Liver (tissue), 3 donors: ENCODE data around the gene C16orf89.

Experiments
- ATF3 ChIP-seq: IDR thresholded peaks from 2 replicates; pipeline ENCODE4 v1.6.1; 2016; ENCODE audit warnings: antibody characterized with exemption
- CTCF ChIP-seq: fragments of 150-350 bp; IDR thresholded peaks from 2 replicates; pipeline ENCODE4 v1.5.1; 2017; ENCODE audit warnings: improper control_type of control experiment, low read depth, low read length; ENCODE audit not compliant: missing input control
- HNF4A ChIP-seq, 2 donors: conservative IDR thresholded peaks; 2 replicates each; pipeline ENCODE4 v1.6.1; 2016; ENCODE audit warnings: antibody characterized with exemption in 2 of 2, mild to moderate bottlenecking in 2 of 2
- JUND ChIP-seq, 2 donors: IDR thresholded peaks; 2 replicates each; pipeline ENCODE4 v1.6.1; 2016; ENCODE audit warnings: antibody characterized with exemption in 2 of 2
- RAD21 ChIP-seq, 2 donors: IDR thresholded peaks; 2 replicates each; pipeline ENCODE4 v1.6.1; 2016; ENCODE audit warnings: antibody characterized with exemption in 2 of 2, mild to moderate bottlenecking in 2 of 2
- REST ChIP-seq: IDR thresholded peaks from 2 replicates; pipeline ENCODE4 v1.6.1; 2016; ENCODE audit warnings: antibody characterized with exemption, mild to moderate bottlenecking
- SP1 ChIP-seq: IDR thresholded peaks from 2 replicates; pipeline ENCODE4 v1.6.1; 2018; ENCODE audit warnings: antibody characterized with exemption, mild to moderate bottlenecking
- TAF1 ChIP-seq: conservative IDR thresholded peaks from 2 replicates; pipeline ENCODE4 v1.6.1; 2016; ENCODE audit warnings: antibody characterized with exemption, mild to moderate bottlenecking
- YY1 ChIP-seq: IDR thresholded peaks from 2 replicates; pipeline ENCODE4 v1.6.1; 2016; ENCODE audit warnings: antibody characterized with exemption, mild to moderate bottlenecking
- ZBTB33 ChIP-seq: IDR thresholded peaks from 2 replicates; pipeline ENCODE4 v1.6.1; 2016; ENCODE audit warnings: antibody characterized with exemption
- donor health status: healthy.
- donor health status: healthy.

DNA sequence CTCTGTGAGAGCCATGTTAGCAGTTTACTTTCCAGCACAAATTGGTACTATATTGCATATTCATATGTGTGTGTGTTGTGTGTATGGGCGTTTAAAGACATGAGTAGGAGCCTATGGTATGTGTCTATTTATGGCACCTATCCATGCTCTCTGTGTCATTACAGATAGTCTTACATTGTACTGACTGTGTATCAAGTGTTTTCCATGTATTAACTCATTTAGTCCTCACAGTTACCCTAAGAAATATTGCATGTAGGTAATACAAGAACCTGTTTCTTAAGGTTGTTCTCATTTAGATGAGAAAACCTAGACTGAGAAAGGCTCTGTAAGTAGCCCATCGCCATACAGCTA is 7.5 kb upstream of the C16orf89 start:
- TF ChIP-seq YY1 = no peak
- TF ChIP-seq CTCF = no peak
- TF ChIP-seq HNF4A (conservative IDR thresholded peaks at IDR 0.05) = no peak
- no peak for TF ChIP-seq SP1
- TF ChIP-seq JUND (IDR thresholded peaks at IDR 0.05) = no peak
- no peak for TF ChIP-seq ATF3
- no peak for TF ChIP-seq ZBTB33
- no peak for TF ChIP-seq TAF1
- no peak for TF ChIP-seq REST
- TF ChIP-seq RAD21 (IDR thresholded peaks at IDR 0.05) = no peak
